NB4 (cell line): Measurements from ENCODE around the gene GUCY1A1.

Experiments used
- POLR2A ChIP-seq: IDR thresholded peaks from 2 replicates; pipeline ENCODE4 v1.6.1; 2011; ENCODE audit warnings: mild to moderate bottlenecking; ENCODE audit not compliant: insufficient read length; ENCODE audit errors: extremely low read depth
- TF ChIP-seq, protein P1 (sequence below): IDR thresholded peaks from one replicate; pipeline ENCODE4 v1.5.1; 2012; ENCODE audit warnings: low read depth, low read length
- TF ChIP-seq, protein P2 (sequence below): IDR thresholded peaks from 2 replicates; pipeline ENCODE4 v1.6.1; 2011; ENCODE audit warnings: low read depth, low read length

DNA sequence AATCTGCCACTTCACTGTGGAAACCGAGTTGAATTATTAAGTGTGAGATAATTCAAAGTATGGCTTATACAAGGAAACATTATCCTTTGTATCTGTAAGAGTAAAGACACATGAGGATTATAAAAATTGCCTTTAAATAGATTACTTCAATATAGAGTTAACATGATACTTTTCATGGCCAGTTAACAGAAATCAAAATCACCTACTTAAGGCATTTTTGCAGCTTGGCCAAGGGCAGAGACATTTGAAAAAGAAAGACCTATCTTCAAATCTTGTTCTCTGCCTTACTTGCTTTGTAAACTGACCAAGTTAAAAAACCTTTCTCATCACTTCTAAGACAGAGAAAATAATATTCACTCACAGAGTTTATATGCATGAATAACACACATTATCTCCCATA, 47.3 kb downstream of the GUCY1A1 start:
- no peak for TF ChIP-seq POLR2A
- TF ChIP-seq, protein P1, sequence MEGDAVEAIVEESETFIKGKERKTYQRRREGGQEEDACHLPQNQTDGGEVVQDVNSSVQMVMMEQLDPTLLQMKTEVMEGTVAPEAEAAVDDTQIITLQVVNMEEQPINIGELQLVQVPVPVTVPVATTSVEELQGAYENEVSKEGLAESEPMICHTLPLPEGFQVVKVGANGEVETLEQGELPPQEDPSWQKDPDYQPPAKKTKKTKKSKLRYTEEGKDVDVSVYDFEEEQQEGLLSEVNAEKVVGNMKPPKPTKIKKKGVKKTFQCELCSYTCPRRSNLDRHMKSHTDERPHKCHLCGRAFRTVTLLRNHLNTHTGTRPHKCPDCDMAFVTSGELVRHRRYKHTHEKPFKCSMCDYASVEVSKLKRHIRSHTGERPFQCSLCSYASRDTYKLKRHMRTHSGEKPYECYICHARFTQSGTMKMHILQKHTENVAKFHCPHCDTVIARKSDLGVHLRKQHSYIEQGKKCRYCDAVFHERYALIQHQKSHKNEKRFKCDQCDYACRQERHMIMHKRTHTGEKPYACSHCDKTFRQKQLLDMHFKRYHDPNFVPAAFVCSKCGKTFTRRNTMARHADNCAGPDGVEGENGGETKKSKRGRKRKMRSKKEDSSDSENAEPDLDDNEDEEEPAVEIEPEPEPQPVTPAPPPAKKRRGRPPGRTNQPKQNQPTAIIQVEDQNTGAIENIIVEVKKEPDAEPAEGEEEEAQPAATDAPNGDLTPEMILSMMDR = no peak
- TF ChIP-seq, protein P2, sequence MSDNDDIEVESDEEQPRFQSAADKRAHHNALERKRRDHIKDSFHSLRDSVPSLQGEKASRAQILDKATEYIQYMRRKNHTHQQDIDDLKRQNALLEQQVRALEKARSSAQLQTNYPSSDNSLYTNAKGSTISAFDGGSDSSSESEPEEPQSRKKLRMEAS = no peak
